H1 (cell line): ENCODE data around the gene GUCA1A. TPM values are rescaled to one million over a fixed set of nuclear protein-coding genes. Genes with fewer than 3 reads are reported as not detected.

Source experiments
- CTCF ChIA-PET: fragments of 300-600 bp; sonication (Branson Sonifier 250); formaldehyde crosslinking; loops from one replicate; lab custom pipeline; 2021; ENCODE audit not compliant: partially characterized antibody; lab: Charles Lee
- POLR2A ChIA-PET: fragments of 300-600 bp; sonication (Branson Sonifier 250); formaldehyde crosslinking; loops from one replicate; lab custom pipeline; 2021; ENCODE audit warnings: inconsistent platforms; ENCODE audit not compliant: partially characterized antibody; lab: Charles Lee
- DNase-seq, 2 experiments: peaks; one replicate each; pipeline versions ENCODE4 v3.0.0 to v3.0.0-alpha.2; 2010 to 2022; ENCODE audit warnings: low spot score in 2 of 2, low read depth in 1 of 2, mixed read lengths in 1 of 2
- FAIRE-seq: peaks from 2 replicates; lab custom pipeline; 2011; peaks lifted over from hg19 to GRCh38; lab: Jason Lieb, UNC
- H2AFZ ChIP-seq: 2 replicates; pipeline ENCODE4 v1.8.1; 2012; ENCODE audit warnings: low read length, inconsistent platforms
- H2AK5ac ChIP-seq: 2 replicates; pipeline ENCODE4 v1.6.1; 2013; ENCODE audit warnings: low read depth, low read length
- H2BK120ac ChIP-seq: replicated peaks from 2 replicates; pipeline ENCODE3; 2013; ENCODE audit warnings: low read depth, low read length, inconsistent platforms
- H2BK12ac ChIP-seq: 2 replicates; pipeline ENCODE4 v1.6.1; 2013; ENCODE audit warnings: low read depth, low read length
- H2BK15ac ChIP-seq: 2 replicates; pipeline ENCODE4 v1.6.1; 2013; ENCODE audit warnings: low read length
- H2BK20ac ChIP-seq: 2 replicates; pipeline ENCODE4 v1.6.1; 2013; ENCODE audit warnings: low read length
- H2BK5ac ChIP-seq: 2 replicates; pipeline ENCODE4 v1.6.1; 2013; ENCODE audit warnings: low read depth, low read length
- H3K14ac ChIP-seq: 2 replicates; pipeline ENCODE4 v1.6.1; 2013; ENCODE audit warnings: inconsistent platforms; ENCODE audit not compliant: insufficient read length
- H3K18ac ChIP-seq: 2 replicates; pipeline ENCODE4 v1.6.1; 2013; ENCODE audit warnings: low read length; ENCODE audit errors: extremely low read depth
- H3K23ac ChIP-seq: 2 replicates; pipeline ENCODE4 v1.6.1; 2013; ENCODE audit warnings: inconsistent platforms; ENCODE audit not compliant: insufficient read length
- H3K23me2 ChIP-seq: 2 replicates; pipeline ENCODE4 v1.6.1; 2013; ENCODE audit warnings: low read depth, low read length
- H3K27ac ChIP-seq: 2 replicates; pipeline ENCODE4 v1.6.1; 2011; ENCODE audit warnings: low read depth, low read length, inconsistent platforms
- H3K27me3 ChIP-seq, 4 experiments: replicated peaks in 1 of 4; 1 replicate in 1 of 4; 2 replicates in 3 of 4; pipeline versions ENCODE4 v1.6.1 to v1.8.1; 2011 to 2013; ENCODE audit warnings: low read length in 3 of 4, mild to moderate bottlenecking in 3 of 4, inconsistent platforms in 2 of 4, mixed read lengths in 2 of 4, moderate library complexity in 1 of 4; ENCODE audit not compliant: control insufficient read depth in 3 of 4, insufficient read depth in 3 of 4; ENCODE audit errors: extremely low read depth in 1 of 4
- H3K36me3 ChIP-seq, 4 experiments: 2 replicates each; pipeline versions ENCODE4 v1.6.1 to v1.8.1; 2011 to 2013; ENCODE audit warnings: mild to moderate bottlenecking in 4 of 4, low read length in 3 of 4, moderate library complexity in 2 of 4, control low read depth in 1 of 4, inconsistent platforms in 1 of 4; ENCODE audit not compliant: insufficient read depth in 4 of 4, control insufficient read depth in 2 of 4
- H3K4ac ChIP-seq: replicated peaks from 2 replicates; pipeline ENCODE3; 2013; ENCODE audit warnings: low read length, low read depth, mixed read lengths, inconsistent platforms; ENCODE audit not compliant: insufficient read length
- H3K4me1 ChIP-seq, 4 experiments: replicated peaks in 1 of 4; 1 replicate in 1 of 4; 2 replicates in 3 of 4; pipeline versions ENCODE4 v1.6.1 to v1.8.1; 2011 to 2013; ENCODE audit warnings: low read length in 3 of 4, inconsistent platforms in 2 of 4, mixed read lengths in 1 of 4; ENCODE audit not compliant: insufficient read depth in 4 of 4, control insufficient read depth in 3 of 4
- H3K4me2 ChIP-seq, 2 experiments: 2 replicates each; pipeline versions ENCODE4 v1.6.1 to v1.8.1; 2011 to 2013; ENCODE audit warnings: low read depth in 2 of 2, low read length in 2 of 2, control low read depth in 1 of 2, inconsistent platforms in 1 of 2, mild to moderate bottlenecking in 1 of 2; ENCODE audit not compliant: insufficient read depth in 1 of 2
- H3K4me3 ChIP-seq, 4 experiments: fragments of 200-600, 300-600 bp in 1 of 4; sonication (generic), shearing (Covaris generic), sonication (Bioruptor Twin) in 1 of 4; 2 replicates each; pipeline versions ENCODE4 v1.5.1 to v1.8.1; 2011 to 2016; ENCODE audit warnings: low read length in 4 of 4, low read depth in 3 of 4, control low read depth in 2 of 4, inconsistent platforms in 2 of 4, mild to moderate bottlenecking in 2 of 4, mixed read lengths in 1 of 4, moderate library complexity in 1 of 4; ENCODE audit not compliant: insufficient read depth in 2 of 4; ENCODE audit errors: extremely low read depth in 1 of 4
- H3K56ac ChIP-seq: replicated peaks from 2 replicates; pipeline ENCODE3; 2013; ENCODE audit warnings: low read depth, mild to moderate bottlenecking, mixed read lengths, low read length, inconsistent platforms; ENCODE audit not compliant: insufficient read length
- H3K79me1 ChIP-seq: 2 replicates; pipeline ENCODE4 v1.6.1; 2013; ENCODE audit warnings: low read depth, low read length, control low read depth
- H3K79me2 ChIP-seq, 2 experiments: 2 replicates each; pipeline versions ENCODE4 v1.6.1 to v1.8.1; 2012 to 2013; ENCODE audit warnings: low read length in 2 of 2, mild to moderate bottlenecking in 2 of 2, inconsistent platforms in 1 of 2; ENCODE audit not compliant: insufficient read depth in 2 of 2, control insufficient read depth in 1 of 2
- H3K9ac ChIP-seq, 4 experiments: replicated peaks in 1 of 4; 1 replicate in 1 of 4; 2 replicates in 3 of 4; pipeline versions ENCODE4 v1.6.1 to v1.8.1; 2011 to 2013; ENCODE audit warnings: low read depth in 3 of 4, low read length in 3 of 4, control low read depth in 2 of 4, mild to moderate bottlenecking in 2 of 4, moderate library complexity in 2 of 4, inconsistent platforms in 1 of 4; ENCODE audit errors: extremely low read depth in 1 of 4
- H3K9me3 ChIP-seq, 2 experiments: 2 replicates each; pipeline versions ENCODE4 v1.6.1 to v1.8.1; 2012 to 2013; ENCODE audit warnings: mild to moderate bottlenecking in 2 of 2, moderate library complexity in 2 of 2, control low read depth in 1 of 2, inconsistent platforms in 1 of 2, low read depth in 1 of 2, low read length in 1 of 2, mixed read lengths in 1 of 2; ENCODE audit not compliant: insufficient read depth in 2 of 2
- H4K20me1 ChIP-seq, 2 experiments: replicated peaks in 1 of 2; 2 replicates each; pipeline versions ENCODE3 to v1.8.1; 2011 to 2013; ENCODE audit warnings: inconsistent platforms in 2 of 2, low read length in 2 of 2, mild to moderate bottlenecking in 1 of 2; ENCODE audit not compliant: insufficient read depth in 2 of 2, control insufficient read depth in 1 of 2
- H4K5ac ChIP-seq: 2 replicates; pipeline ENCODE4 v1.6.1; 2013; ENCODE audit warnings: low read length, low read depth, mixed read lengths, inconsistent platforms; ENCODE audit not compliant: insufficient read length
- H4K8ac ChIP-seq: 2 replicates; pipeline ENCODE4 v1.8.0; 2013; ENCODE audit warnings: mild to moderate bottlenecking, moderate library complexity, low read length, inconsistent platforms; ENCODE audit not compliant: insufficient read depth; ENCODE audit errors: extremely low read depth
- H4K91ac ChIP-seq: replicated peaks from 2 replicates; pipeline ENCODE3; 2013; ENCODE audit warnings: low read length, mixed read lengths, inconsistent platforms; ENCODE audit not compliant: insufficient read length
- BRCA1 ChIP-seq: IDR thresholded peaks from 2 replicates; pipeline ENCODE4 v1.6.1; 2012; ENCODE audit warnings: low read depth, low read length, improper control_type of control experiment
- CEBPB ChIP-seq: IDR thresholded peaks from 2 replicates; pipeline ENCODE4 v1.6.1; 2012; ENCODE audit warnings: low read depth, low read length
- CHD2 ChIP-seq: IDR thresholded peaks from 2 replicates; pipeline ENCODE4 v1.6.1; 2012; ENCODE audit warnings: low read length, improper control_type of control experiment
- EGR1 ChIP-seq: IDR thresholded peaks from 2 replicates; pipeline ENCODE4 v1.6.1; 2011; ENCODE audit warnings: low read depth, low read length, borderline replicate concordance
- EZH2 ChIP-seq: fragments of 200-600 bp; sonication (generic); IDR thresholded peaks from 2 replicates; pipeline ENCODE4 v1.7.1; 2012; ENCODE audit warnings: low read depth, mild to moderate bottlenecking, moderate library complexity, low read length, inconsistent platforms; ENCODE audit not compliant: severe bottlenecking
- FOSL1 ChIP-seq: IDR thresholded peaks from 2 replicates; pipeline ENCODE4 v1.6.1; 2011; ENCODE audit warnings: mild to moderate bottlenecking, low read depth, low read length, moderate library complexity; ENCODE audit not compliant: insufficient read depth
- JUN ChIP-seq: IDR thresholded peaks from 2 replicates; pipeline ENCODE4 v1.6.1; 2011; ENCODE audit warnings: low read depth, mild to moderate bottlenecking, improper control_type of control experiment, low read length
- JUND ChIP-seq: IDR thresholded peaks from 2 replicates; pipeline ENCODE4 v1.6.1; 2011; ENCODE audit warnings: mild to moderate bottlenecking, improper control_type of control experiment, low read length
- KDM5A ChIP-seq: fragments of 200-600 bp; IDR thresholded peaks from 2 replicates; pipeline ENCODE4 v1.7.1; 2012; ENCODE audit warnings: mild to moderate bottlenecking, low read length, inconsistent platforms, mixed read lengths
- MAX ChIP-seq: IDR thresholded peaks from 2 replicates; pipeline ENCODE4 v1.6.1; 2012; ENCODE audit warnings: inconsistent platforms
- RBBP5 ChIP-seq: IDR thresholded peaks from 2 replicates; pipeline ENCODE4 v1.7.1; 2012; ENCODE audit warnings: low read depth, mild to moderate bottlenecking, inconsistent platforms, low read length, moderate library complexity, borderline replicate concordance
- SIRT6 ChIP-seq: IDR thresholded peaks from one replicate; pipeline ENCODE4 v1.7.1; 2012; ENCODE audit warnings: low read length, inconsistent platforms
- SRF ChIP-seq: IDR thresholded peaks from 2 replicates; pipeline ENCODE4 v1.6.1; 2011; ENCODE audit warnings: mild to moderate bottlenecking, low read depth, low read length, moderate library complexity
- SUZ12 ChIP-seq: fragments of 200-600 bp; sonication (generic); IDR thresholded peaks from 2 replicates; pipeline ENCODE4 v1.6.1; 2012; ENCODE audit warnings: mild to moderate bottlenecking, inconsistent platforms, low read length, moderate library complexity, mixed read lengths
- WGBS, 2 experiments: shearing (Covaris generic) in 1 of 2; methylation state at CpG; one replicate each; pipeline versions ENCODE4 v1.1.6 to v1.1.7; 2013 to 2015; ENCODE audit warnings: low lambda C conversion rate in 2 of 2, mixed read lengths in 2 of 2, inconsistent platforms in 1 of 2, low coverage in 1 of 2, missing lambda C conversion rate in 1 of 2; ENCODE audit not compliant: insufficient replicate concordance in 2 of 2, insufficient coverage in 1 of 2, insufficient read length in 1 of 2; ENCODE audit errors: extremely low coverage in 1 of 2, missing lambda C conversion rate in 1 of 2; 5-methylcytosine and 5-hydroxymethylcytosine counted together
- polyA plus RNA-seq, 7 experiments: library from polyadenylated mRNA; depleted of rRNA in 3 of 7; stranded (reverse) in 5 of 7; unstranded in 2 of 7; fragments of >200 nt in 5 of 7; fragments of 200-250 nt in 2 of 7; gene quantifications; 1 replicate in 5 of 7; 2 replicates in 1 of 7; 4 replicates in 1 of 7; pipeline versions ENCODE4 v1.2.1 to v1.2.3, GENCODE V29; 2011 to 2013; ENCODE audit warnings: missing spikeins in 2 of 7, mixed read lengths in 2 of 7
- total RNA-seq: library from RNA; stranded (reverse); fragmentation: NEBNext Ultra II Directional; extraction: Animal tissue kit (Norgen Biotek cat#: 25700); gene quantifications from 2 replicates; pipeline ENCODE4 v1.2.1, GENCODE V29; 2021

GUCA1A gene
- total and polyA plus RNA-seq, 2 of the 8 experiments (the other 6 are each of a cell fraction or from before 2014, with no cell fraction given), result 4.6 to 24.6 TPM

- Histone ChIP-seq H3K4me3 (no peak overlapping the region), H3K79me2 (peaks cover 4 to 63% of the 10 kb centered on the region in 2 experiments), H3K9ac (no peak overlapping the region), H3K23me2 (no peaks in the 10 kb centered on the region), H3K23ac (no peak overlapping the region), H3K27ac (no peak overlapping the region), H3K4me1 (peaks cover 23 to 57% (median 43%) of the 10 kb centered on the region in 4 experiments), H3K4ac (no peak overlapping the region), H4K91ac (peak overlapping the region; percentile 79), H3K56ac (no peak overlapping the region), H3K27me3 (no peaks in the 10 kb centered on the region), H3K18ac (peak overlapping the region; percentile 81; the same call in 1 of the 2 replicates), H3K36me3 (peaks cover 2 to 9% (median 5%) of the 10 kb centered on the region in 4 experiments; a peak in 5 of 8 replicates), H3K14ac (no peak overlapping the region), H4K20me1 (peaks cover 12 to 21% of the 10 kb centered on the region in 2 experiments), H2AK5ac (no peak overlapping the region), H2BK12ac (peak overlapping the region; percentile 1; the same call in 1 of the 2 replicates), H2BK5ac (0 out of 2 replicates have a peak overlapping the region, but pooled peaks have one; percentile 76), H2BK15ac (no peak overlapping the region), H4K5ac (no peak overlapping the region), H2AFZ (no peak overlapping the region), H3K4me2 (peak overlapping the region in 1 of 2 experiments; percentile 84; a peak in 2 of 4 replicates), H2BK120ac (no peak overlapping the region), H4K8ac (no peak overlapping the region), H3K9me3 (no peaks in the 10 kb centered on the region), H3K79me1 (peaks cover 10% of the 10 kb centered on the region), H2BK20ac (0 out of 2 replicates have a peak overlapping the region, but pooled peaks have one; percentile 51)
- 78% methylated on average over 2 of the region's 2 CpGs; no CpG with 5 or more reads in 1 of the 2 experiments for WGBS, 2 experiments
- FAIRE-seq (no peak), DNase-seq (no peak)
- POLR2A ChIA-PET, result interaction anchor here (0.6 to 9.7 kb wide), 6 partner anchors 18 to 122 kb away, joined by 3 to 109 read pairs (median 8); no protein-coding TSS in a partner anchor
- CTCF ChIA-PET, result interaction anchor here (1.1 to 12.4 kb wide), 11 partner anchors 12 to 83 kb away, joined by 3 to 123 read pairs (median 13); no protein-coding TSS in a partner anchor
- TF ChIP-seq RBBP5 (no peak), SRF (no peak), KDM5A (no peak), JUN (no peak), FOSL1 (no peak), JUND (no peak), CHD2 (no peak), EZH2 (no peak), MAX (no peak), BRCA1 (no peak), SIRT6 (no peak), CEBPB (no peak), SUZ12 (no peak), EGR1 (no peak)
These were observed 37.4 kb upstream of the GUCA1A start for GRCh38 chr6:42135722-42136121.
